Measurements from ENCODE around the gene FAM9B.

The FAM9B gene

DNA sequence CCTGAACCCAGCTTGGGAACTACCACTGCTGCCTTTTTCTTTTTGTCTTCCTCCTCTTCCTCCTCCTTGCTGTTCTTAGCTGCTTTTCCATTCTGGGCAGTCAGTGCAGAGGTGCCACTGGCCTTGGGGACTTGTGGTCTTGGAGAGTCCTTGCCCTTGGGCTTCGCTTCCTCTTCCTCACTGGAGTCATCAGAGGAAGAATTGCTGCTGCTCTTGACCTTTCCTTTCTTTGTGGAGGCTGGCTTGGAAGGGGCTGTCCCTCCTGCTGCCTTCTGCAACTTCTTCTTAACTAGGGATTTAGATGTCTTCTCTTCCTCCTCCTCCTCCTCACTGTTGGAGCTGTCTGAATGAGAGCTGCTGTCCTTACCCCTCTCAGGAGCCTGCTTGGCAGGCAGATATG is 53.2 kb downstream of the FAM9B start:
- DNase-seq (ENCODE audit: low spot score) = no peak
